GM12874 (cell line): ENCODE data around the gene TMEM256.

Source experiments
- CTCF ChIP-seq: IDR thresholded peaks from 2 replicates; pipeline ENCODE4 v1.5.1; 2011; ENCODE audit warnings: low read depth, mild to moderate bottlenecking, control low read depth, low read length, moderate library complexity; ENCODE audit not compliant: insufficient read depth

Gene TMEM256

GRCh38 chr17:7437369-7437863 lies 33.5 kb upstream of the TMEM256 start:
- no peak for TF ChIP-seq CTCF

- TF ChIP-seq CTCF = peak; percentile 90
These were observed 32.9 kb upstream of the TMEM256 start for GRCh38 chr17:7436556-7437368.

GRCh38 chr17:7435676-7436555 lies 32.0 kb upstream of the TMEM256 start:
- peak; percentile 49 for TF ChIP-seq CTCF

GRCh38 chr17:7432296-7432695 lies 28.4 kb upstream of the TMEM256 start:
- TF ChIP-seq CTCF = no peak

- TF ChIP-seq CTCF = no peak
These were observed 27.3 kb upstream of the TMEM256 start for GRCh38 chr17:7431231-7431630.

GRCh38 chr17:7429722-7430121 lies 25.8 kb upstream of the TMEM256 start:
- no peak for TF ChIP-seq CTCF

- no peak for TF ChIP-seq CTCF
These were observed 24.7 kb upstream of the TMEM256 start, which contains the start of gene SPEM3 for GRCh38 chr17:7428557-7428956. SPEM3 (plus strand) TSS chr17:7428857; CDS start chr17:7428903, 46 bp downstream.
